ENCODE data around the gene SELENON. TPM values are rescaled to one million over a fixed set of nuclear protein-coding genes. Genes with fewer than 3 reads are reported as not detected.
A peak's percentile ranks its signal among the peaks of the same experiment; 100 is the strongest.

Gene SELENON
- total RNA-seq, 1 donor from 2014 or later = 39.6 TPM

- ATAC-seq (ENCODE audit: poor library complexity) = no peak
- peak; percentile 24 for DNase-seq
- intact Hi-C loops (cut with DNase I) = loop anchor here (10.0 kb wide), 1 partner anchor 92 kb away; no protein-coding TSS in a partner anchor
These were observed 12.9 kb upstream of the SELENON start for GRCh38 chr1:25786887-25787759.

- DNase-seq = no peak
- no peak for ATAC-seq (ENCODE audit: poor library complexity)
- intact Hi-C loops (cut with DNase I) = loop anchor here (10.0 kb wide), 1 partner anchor 93 kb away; no protein-coding TSS in a partner anchor
These were observed 12.2 kb upstream of the SELENON start for GRCh38 chr1:25787760-25788166.

- no peak for ATAC-seq (ENCODE audit: poor library complexity)
- intact Hi-C loops (cut with DNase I) = no loop called here
- peak; percentile 14 for DNase-seq
These were observed 9.5 kb upstream of the SELENON start for GRCh38 chr1:25790472-25790871.

- DNase-seq (no peak), ATAC-seq (ENCODE audit: poor library complexity) (no peak)
- intact Hi-C loops (cut with DNase I) = no loop called here
These were observed 7.9 kb upstream of the SELENON start for GRCh38 chr1:25792115-25792514.

GRCh38 chr1:25793585-25794170 is 6.3 kb upstream of the SELENON start:
- intact Hi-C loops (cut with DNase I) = no loop called here
- DNase-seq = no peak
- ATAC-seq (ENCODE audit: poor library complexity) = no peak

- ATAC-seq (ENCODE audit: poor library complexity) (no peak), DNase-seq (no peak)
- intact Hi-C loops (cut with DNase I) = no loop called here
These were observed 5.7 kb upstream of the SELENON start for GRCh38 chr1:25794325-25794724.

GRCh38 chr1:25795211-25795610 is 4.8 kb upstream of the SELENON start:
- DNase-seq (no peak), ATAC-seq (ENCODE audit: poor library complexity) (no peak)
- intact Hi-C loops (cut with DNase I) = loop anchor here (5.0 kb wide), 1 partner anchor 188 kb away; no protein-coding TSS in a partner anchor

GRCh38 chr1:25795946-25796810 is 3.8 kb upstream of the SELENON start:
- DNase-seq (no peak), ATAC-seq (ENCODE audit: poor library complexity) (peak; percentile 25)
- intact Hi-C loops (cut with DNase I) = loop anchor here (5.0 kb wide), 1 partner anchor 189 kb away; no protein-coding TSS in a partner anchor

GRCh38 chr1:25796811-25797458 is 3.1 kb upstream of the SELENON start:
- intact Hi-C loops (cut with DNase I) = loop anchor here (5.0 kb wide), 1 partner anchor 190 kb away; no protein-coding TSS in a partner anchor
- peak; percentile 46 for ATAC-seq (ENCODE audit: poor library complexity)
- DNase-seq = peak; percentile 91

- intact Hi-C loops (cut with DNase I) = loop anchor here (5.0 kb wide), 1 partner anchor 191 kb away; no protein-coding TSS in a partner anchor
- peak; percentile 13 for ATAC-seq (ENCODE audit: poor library complexity)
- peak; percentile 59 for DNase-seq
These were observed 2.1 kb upstream of the SELENON start for GRCh38 chr1:25797939-25798338.

- intact Hi-C loops (cut with DNase I) = loop anchor here (5.0 kb wide), 1 partner anchor 192 kb away; no protein-coding TSS in a partner anchor
- peak; percentile 41 for DNase-seq
- no peak for ATAC-seq (ENCODE audit: poor library complexity)
These were observed 1.2 kb upstream of the SELENON start for GRCh38 chr1:25798666-25799351.

- DNase-seq = no peak
- no peak for ATAC-seq (ENCODE audit: poor library complexity)
- intact Hi-C loops (cut with DNase I) = loop anchor here (5.0 kb wide), 1 partner anchor 192 kb away; no protein-coding TSS in a partner anchor
These were observed 550 bp upstream of the SELENON start for GRCh38 chr1:25799352-25799934.

GRCh38 chr1:25800703-25801377 is 847 bp downstream of the SELENON start:
- peak; percentile 5 for ATAC-seq (ENCODE audit: poor library complexity)
- no peak for DNase-seq
- intact Hi-C loops (cut with DNase I) = no loop called here

GRCh38 chr1:25802915-25803314 is 2.9 kb downstream of the SELENON start:
- intact Hi-C loops (cut with DNase I) = no loop called here
- DNase-seq (no peak), ATAC-seq (ENCODE audit: poor library complexity) (no peak)

- ATAC-seq (ENCODE audit: poor library complexity) = no peak
- no peak for DNase-seq
- intact Hi-C loops (cut with DNase I) = no loop called here
These were observed 3.4 kb downstream of the SELENON start for GRCh38 chr1:25803368-25803767.

GRCh38 chr1:25804244-25804963 is 4.4 kb downstream of the SELENON start:
- no peak for DNase-seq
- ATAC-seq (ENCODE audit: poor library complexity) = no peak
- intact Hi-C loops (cut with DNase I) = no loop called here
